Measurements from ENCODE around the gene ALOXE3. TPM values are rescaled to one million over a fixed set of nuclear protein-coding genes. Genes with fewer than 3 reads are reported as not detected.

Gene ALOXE3
- total RNA-seq (ENCODE audit: insufficient read depth, low replicate concordance): not detected

- peak; percentile 62 for DNase-seq (ENCODE audit: low spot score)
Measured at GRCh38 chr17:8117980-8118768, at the start of gene ALOXE3. ALOXE3 (minus strand) TSS chr17:8118514; CDS start chr17:8117990, 524 bp downstream.

DNA sequence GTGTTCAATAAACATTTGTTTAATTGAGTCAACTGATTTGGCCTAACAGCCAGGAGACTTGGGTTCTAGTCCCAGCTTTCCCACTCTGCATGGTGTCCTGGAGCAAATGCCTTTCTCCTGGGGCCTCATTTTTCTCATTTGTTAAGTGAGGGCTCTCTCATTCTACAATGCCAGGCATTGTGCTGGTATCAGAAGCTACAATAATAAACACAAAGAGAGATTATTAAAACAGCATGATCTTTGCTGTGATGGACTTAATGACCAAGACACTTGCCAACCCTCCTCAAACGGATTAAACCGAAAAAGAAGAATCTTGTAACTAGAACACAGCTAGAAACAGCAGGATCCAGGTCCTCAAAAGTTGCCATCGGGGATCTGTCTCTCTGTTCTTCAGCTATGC lies 49.2 kb upstream of the ALOXE3 start:
- DNase-seq (ENCODE audit: low spot score): no peak

GRCh38 chr17:8166731-8167130 lies 48.4 kb upstream of the ALOXE3 start:
- DNase-seq (ENCODE audit: low spot score): no peak

DNA sequence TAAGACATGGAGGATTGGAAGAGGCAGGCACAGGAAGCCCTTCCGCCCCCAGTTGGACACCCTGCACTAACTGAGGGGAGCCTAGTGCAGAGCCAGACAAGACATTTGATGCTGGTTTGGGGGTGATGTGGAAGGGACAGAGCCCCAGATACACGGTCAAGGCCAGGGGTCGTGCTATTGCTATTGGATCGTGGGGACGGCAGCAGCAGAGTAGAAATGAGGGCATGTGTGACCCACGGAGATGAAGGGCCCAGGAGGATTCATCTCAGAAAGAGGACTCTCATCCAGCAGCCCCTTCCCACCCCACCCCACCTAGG lies 46.5 kb upstream of the ALOXE3 start:
- no peak for DNase-seq (ENCODE audit: low spot score)

DNA sequence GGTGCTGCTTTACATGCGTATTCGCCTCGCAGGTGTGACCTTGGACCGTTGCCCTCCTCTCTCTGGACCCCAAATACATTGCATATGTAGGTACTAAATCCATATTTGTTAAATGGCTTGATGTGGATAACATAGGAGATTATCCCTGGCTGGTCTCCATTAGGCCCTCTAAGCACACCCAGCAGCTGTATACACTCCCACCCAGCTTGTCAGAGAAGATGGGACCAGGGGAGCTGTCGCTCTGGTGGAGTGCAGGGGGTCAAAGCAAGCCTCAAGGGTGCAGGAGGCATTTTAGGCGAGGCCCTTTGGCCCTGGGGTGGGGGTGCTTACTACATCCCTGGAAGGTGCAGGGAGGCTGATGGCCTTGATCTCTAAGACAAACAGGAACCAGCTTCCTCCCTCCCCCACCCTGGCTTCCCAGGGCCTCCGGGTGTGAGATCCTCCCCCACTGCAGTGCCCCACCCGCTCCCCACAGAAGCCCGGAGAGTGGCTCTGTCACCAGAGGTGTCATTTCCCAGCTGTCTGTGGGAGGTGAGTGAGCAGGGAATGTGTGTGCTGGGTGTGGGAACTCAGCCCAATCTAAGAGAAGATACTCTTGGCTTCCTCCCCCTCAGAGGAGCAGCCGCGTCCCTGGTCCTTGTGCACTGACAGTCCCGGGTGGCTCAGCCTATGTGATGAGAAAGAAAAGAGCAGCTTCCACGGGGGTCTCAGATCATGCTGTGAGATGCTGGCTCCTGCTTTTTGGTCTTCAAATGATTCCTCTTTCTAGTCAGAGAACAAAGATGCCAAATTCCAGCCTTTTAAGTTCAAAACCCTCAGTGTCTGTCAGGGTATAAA lies 45.9 kb upstream of the ALOXE3 start:
- peak; percentile 58 for DNase-seq (ENCODE audit: low spot score)

DNA sequence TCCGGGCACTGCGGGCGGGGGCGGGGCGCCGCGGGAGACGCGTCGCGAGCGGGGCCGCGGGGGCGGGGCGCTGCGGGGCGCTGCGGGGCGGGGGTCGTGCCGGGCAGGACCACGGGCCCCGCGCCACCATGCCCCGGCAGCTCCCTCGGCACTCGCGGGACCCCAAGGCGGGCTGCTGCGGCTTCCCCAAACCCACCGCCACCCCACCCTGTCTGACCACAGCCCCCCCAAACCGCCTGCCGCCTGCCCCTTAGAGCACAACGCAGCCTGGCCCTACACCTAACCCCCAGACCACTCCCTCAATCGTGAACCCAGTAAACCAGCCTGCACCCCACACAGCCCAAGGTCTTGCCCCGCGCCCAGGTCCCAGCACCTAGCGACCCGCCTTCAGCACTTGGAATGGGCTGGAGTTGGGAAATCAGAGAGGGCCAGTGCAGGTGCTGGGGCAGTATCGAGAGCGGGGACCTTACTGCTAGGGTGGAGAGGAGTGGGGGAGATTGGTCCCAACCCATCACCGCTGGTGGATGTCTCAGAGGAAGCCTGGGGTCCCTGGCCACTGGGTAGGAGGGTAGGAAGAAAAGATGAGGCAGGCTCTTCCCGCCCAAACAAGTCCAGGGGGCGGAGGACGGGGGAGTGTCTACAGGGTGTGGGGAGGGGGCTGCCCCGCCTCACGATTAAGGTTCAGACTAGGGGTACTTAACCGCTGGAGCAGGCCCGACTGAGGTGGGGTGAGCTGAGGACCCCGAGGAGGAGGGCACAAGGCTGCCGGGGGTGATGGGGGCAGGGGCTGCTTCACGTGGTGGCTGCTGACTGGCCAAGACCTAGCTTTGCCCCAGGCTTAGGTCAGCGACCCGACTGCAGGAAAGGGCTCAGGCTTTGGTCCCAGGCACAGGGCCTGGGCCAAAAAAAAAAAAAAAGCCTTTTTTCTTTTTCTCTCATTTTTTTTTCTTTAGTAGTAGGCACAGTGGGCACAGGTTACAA lies 45.0 kb upstream of the ALOXE3 start:
- DNase-seq (ENCODE audit: low spot score): no peak

GRCh38 chr17:8162233-8162996 lies 44.1 kb upstream of the ALOXE3 start, which contains the start of gene VAMP2:
VAMP2 (minus strand) TSS chr17:8162948; CDS start chr17:8162879, 69 bp downstream.
- peak; percentile 71 for DNase-seq (ENCODE audit: low spot score)

DNA sequence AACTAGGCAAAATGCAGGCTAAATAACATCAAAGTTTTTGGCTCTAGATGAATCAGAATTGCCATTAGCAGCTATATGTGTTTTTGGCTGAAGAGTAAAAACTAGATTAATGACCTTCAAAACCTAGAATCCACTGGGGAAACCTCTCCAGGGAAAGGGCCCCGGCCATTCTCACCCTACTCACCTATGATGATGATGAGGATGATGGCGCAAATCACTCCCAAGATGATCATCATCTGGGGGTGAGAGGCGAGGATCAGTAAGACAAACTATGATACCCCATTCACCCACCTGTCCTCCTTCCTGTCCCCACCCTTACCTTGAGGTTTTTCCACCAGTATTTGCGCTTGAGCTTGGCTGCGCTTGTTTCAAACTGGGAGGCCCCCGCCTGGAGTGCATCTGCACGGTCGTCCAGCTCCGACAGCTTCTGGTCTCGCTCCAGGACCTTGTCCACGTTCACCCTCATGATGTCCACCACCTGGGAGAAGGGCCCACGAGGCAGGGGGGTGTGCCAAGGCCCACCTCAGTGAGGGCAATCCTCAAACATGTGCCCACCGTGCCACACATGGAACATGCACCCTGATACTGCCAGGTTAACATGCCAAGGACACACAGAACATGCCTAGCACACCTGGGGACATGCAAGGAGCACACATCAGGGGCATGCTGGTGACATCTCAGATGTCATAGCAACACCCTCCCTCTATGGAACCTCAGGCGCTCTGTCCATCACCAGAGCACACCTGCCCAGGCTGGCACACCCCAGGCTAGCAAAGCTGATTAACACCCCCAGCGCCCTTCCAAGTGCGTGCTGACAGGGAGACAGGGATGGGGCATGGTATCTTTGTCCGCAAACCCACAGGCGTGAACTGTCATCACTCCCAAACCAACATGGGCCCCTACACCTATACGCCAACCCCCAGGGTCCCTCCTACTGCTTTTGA lies 43.2 kb upstream of the ALOXE3 start:
- no peak for DNase-seq (ENCODE audit: low spot score)

DNA sequence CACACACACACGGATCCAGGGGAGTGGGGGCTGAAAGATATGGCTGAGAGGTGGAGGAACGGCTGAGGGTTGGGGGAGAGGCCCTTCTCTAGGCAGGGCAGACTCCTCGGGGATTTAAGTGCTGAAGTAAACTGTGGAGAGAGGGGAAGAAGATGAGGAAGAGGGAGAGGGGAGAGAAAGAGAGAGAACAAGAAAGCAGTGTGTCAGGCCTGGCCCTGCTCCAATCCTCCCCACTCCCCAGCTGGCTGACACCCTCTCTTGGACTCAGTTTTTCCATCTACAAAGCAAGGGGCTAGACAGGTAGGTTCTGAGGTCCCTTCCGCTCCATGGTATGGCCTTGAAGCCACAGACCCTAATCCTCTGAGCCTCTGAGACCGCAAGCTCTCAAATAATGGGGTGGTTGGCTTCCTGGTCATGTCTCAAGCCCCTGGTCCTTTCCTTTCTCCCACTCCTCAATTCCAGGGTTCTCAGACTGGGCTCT lies 42.5 kb upstream of the ALOXE3 start:
- DNase-seq (ENCODE audit: low spot score): no peak

- no peak for DNase-seq (ENCODE audit: low spot score)
Measured at GRCh38 chr17:8160224-8160577, 41.9 kb upstream of the ALOXE3 start.

GRCh38 chr17:8159459-8160223 lies 41.3 kb upstream of the ALOXE3 start:
- no peak for DNase-seq (ENCODE audit: low spot score)

DNA sequence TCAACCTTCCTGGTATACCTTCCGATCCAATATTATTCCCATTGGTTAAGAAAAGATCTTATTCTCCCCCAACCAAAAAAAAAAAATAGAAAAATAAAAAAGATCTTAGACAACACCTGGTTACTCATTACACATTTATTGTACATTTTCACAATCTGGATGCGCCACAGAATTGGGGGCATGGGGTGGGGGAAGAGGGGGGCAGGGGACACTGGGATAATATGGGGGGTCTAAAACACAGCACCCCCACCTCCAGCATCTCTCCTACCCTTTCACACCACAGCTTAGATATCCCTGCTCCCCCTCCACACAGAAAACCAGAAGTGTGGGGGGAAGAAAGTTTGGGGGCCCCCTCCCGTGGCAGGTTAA lies 40.7 kb upstream of the ALOXE3 start:
- no peak for DNase-seq (ENCODE audit: low spot score)

DNA sequence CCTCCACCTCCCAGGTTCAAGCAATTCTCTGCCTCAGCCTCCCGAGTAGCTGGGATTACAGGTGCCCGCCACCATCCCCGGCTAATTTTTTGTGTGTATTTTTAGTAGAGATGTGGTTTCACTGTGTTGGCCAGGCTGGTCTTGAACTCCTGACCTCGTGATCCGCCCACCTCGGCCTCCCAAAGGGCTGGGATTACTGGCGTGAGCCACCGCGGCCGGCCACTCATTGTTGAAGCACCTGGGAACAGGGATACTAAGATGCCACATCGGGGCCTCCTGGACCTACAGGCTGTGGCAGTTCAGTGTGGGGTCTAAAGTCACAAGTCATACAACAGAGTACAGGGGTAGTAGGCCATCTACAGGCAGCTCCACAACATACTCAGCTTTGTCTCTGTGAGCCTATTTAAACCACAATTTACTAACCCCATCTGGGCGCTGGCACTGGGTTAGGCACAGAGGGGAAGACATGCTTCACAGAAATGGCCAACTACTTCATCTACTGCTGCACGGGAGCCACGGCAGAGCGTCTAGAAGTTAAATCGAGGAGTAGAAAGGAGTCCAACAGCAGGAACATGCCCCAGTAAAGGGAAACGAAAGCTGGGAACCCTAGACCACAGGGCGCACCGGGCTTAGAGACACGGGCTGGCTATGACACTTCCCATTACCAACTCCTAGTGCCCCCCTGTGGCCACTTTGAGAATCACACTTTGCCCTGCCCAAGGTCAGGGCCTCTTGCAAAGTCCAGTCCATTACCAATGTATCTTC lies 40.1 kb upstream of the ALOXE3 start:
- peak; percentile 90 for DNase-seq (ENCODE audit: low spot score)

DNA sequence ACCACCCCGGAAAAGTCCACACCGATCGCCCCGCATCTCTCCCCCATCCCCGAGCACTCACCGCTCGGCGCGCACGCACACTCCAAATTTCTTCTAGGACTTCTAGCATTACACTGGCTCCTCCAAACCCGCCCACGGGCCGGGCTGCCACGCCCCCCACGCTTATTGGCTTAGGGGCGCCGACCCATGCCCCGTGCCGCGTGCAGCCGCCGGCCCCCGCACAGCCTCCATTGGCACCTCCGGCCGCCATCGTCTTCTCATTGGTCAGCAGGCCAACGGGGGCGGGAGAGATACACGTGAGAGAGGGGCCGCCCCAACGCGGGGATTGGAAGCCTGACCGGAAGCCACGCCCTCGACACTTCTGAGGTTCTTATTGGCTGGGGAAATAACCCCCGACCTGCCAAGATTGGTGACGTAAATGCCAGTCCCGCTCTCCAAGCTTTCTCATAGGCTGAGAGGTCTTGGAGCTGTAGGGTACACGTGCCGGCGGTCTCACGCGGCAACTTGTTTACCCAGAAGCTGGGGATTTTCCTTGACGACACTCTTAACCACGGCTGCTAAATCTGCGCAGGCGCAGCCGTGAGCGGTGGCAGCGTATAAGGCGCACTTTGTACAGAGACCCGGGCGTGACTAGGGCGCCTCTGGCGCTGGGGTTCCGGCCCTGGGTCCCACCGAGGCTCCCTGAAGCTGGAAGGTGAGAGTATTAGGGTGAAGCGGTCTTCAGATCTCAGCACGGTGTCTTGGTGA lies 38.1 kb upstream of the ALOXE3 start:
- DNase-seq (ENCODE audit: low spot score): peak; percentile 100

- DNase-seq (ENCODE audit: low spot score): no peak
Measured at GRCh38 chr17:8155996-8156245, 37.6 kb upstream of the ALOXE3 start.

DNA sequence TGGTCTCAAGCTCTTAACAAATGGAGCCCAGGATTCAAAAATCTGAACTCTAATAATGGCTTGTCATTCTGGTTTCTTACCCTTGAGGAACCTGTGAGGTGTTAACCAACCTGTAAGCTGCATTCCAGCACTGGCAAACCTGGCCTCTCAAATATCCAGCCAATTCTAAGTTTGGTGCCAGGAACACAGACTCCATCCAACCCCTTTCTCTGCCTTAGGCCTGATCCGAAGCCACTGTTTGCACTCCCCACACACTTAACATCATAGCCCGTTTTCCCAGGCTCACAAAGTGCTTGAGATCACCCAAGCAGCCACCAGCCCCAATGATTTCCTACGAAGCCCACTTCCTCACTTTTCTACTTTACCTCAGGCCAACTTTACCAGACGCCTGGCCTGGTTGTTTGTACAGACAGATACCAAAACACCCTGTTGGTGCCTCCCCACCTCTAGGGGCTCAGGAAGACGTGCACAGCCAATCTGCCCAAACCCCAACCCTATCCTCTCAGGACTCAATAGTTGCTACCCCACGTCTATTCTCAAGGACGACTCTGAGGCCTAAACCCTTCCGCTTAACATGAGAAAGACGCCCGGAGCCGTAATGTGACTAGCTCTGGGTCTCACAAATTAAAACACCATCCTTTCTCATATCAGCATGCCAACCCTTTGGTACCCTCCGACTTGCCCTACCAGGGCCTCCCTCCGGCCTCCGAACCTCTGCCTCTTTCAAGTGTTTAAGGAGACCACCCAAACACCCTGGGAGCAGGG lies 37.1 kb upstream of the ALOXE3 start:
- no peak for DNase-seq (ENCODE audit: low spot score)

DNA sequence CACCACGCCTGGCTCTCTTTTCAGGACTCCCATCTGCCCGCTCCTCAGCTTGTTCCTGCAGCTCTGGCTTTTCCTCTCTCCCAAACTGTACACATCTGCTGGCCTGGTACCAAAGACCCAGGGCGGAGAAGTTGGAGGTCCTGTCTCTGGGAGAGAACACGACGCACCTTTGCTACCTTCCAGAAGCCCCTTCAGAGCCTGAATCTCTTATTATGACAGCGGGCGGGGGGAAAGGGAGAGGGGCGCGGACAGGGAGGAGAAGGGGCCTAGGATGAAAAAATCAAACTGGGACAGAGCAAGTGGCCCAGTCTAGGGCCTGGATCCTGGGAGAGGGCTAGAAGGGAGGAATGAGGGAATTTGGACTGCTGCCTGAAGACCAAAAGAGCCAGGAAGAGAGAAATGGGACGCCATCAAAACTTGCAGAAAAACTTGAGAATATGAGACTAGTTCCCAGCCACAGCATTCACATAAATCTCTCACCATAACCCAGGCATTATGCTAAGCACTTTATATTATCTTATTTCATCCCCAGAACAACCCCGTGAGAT lies 36.4 kb upstream of the ALOXE3 start:
- no peak for DNase-seq (ENCODE audit: low spot score)
